ENCODE measurements around the gene SLC38A3. TPM values are rescaled to one million over a fixed set of nuclear protein-coding genes. Genes with fewer than 3 reads are reported as not detected.
A peak's percentile ranks its signal among the peaks of the same experiment; 100 is the strongest.

SLC38A3 gene
- total RNA-seq, 1 experiment from 2014 or later, result 6.0 TPM

DNA sequence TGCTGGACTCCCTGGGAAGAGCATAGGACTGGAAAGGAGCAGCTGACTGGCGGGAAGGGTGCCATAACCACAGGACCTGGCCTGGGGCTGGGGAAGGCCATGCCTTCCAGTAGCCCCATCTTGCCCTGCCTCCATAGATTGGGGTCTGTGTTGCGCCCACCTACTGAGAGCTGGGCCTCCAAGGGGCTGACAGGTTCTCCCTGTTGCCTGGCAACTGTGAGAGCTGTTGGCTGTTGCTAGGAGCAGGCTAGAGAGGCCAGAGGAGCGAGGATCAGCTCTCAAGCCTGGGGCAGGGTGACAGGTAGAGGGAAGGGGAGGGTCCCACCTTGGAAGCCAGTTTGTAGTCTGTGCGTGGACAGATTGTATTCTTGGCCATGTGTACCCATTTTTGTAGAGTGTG, 28.1 kb downstream of the SLC38A3 start:
- CTCF ChIA-PET, result no interaction called here
- BruUV-seq (replicated peaks), result no TSS peak

DNA sequence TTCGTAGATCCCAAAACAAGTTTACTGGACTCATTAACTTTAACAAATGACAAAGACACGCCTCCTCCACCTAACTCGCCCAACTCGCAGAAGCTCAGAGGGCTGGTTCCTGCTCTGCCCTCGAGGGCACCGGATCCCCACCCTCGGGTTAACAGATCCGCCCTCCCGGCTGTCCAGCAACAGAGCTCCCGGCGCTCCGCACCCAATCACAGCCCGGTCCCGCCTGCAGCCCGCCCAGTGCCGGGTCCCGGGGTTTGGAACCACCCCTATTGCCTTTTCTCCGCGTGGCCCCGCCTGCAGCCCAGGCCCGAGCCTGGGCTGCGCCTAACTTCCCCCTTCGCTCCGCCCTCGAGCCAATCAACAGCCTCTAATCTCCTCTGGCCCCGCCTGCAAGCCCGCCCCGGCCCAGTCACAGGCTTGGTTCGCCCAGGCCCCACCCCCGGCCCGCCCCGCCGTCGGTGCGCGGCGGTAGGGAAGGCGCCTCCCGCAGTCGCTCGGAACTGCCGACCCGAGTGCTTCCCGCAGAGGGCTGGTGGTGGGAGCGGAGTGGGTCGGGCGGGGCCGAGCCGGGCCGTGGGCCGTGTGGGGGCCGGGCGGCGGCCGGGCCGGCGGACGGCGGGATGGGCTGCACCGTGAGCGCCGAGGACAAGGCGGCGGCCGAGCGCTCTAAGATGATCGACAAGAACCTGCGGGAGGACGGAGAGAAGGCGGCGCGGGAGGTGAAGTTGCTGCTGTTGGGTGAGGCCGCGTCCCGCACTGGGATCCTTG, 30.8 kb downstream of the SLC38A3 start, which contains the start of gene GNAI2:
Gene GNAI2 (plus strand): TSS at position 489 of the 768 bp plus-strand sequence. CDS start 132 bp downstream, at position 621.
- ChIA-PET POLR2A (interaction anchor here (0.5 to 0.7 kb wide), 2 partner anchors 45 to 83 kb away, joined by 4 to 5 read pairs; no protein-coding TSS in a partner anchor), CTCF (interaction anchor here (0.6 to 0.9 kb wide), 4 partner anchors 9 to 44 kb away, joined by 3 to 8 read pairs (median 4); no protein-coding TSS in a partner anchor)
- ATAC-seq, result peak; percentile 94
- peak; percentile 85 for DNase-seq (ENCODE audit: low read depth, low spot score)
- Histone ChIP-seq H3K36me3 (ENCODE audit: control insufficient read depth, insufficient read depth, low read length) (no peaks in the 10 kb centered on the region; the same call in 1 of the 2 replicates), H3K27me3 (ENCODE audit: control insufficient read depth, insufficient read depth, low read length) (no peaks in the 10 kb centered on the region), H3K9me3 (ENCODE audit: control insufficient read depth, insufficient read depth, low read depth, low read length) (no peaks in the 10 kb centered on the region), H3K4me3 (ENCODE audit: low read depth in 2 of 2, low read length in 2 of 2) (peak within 1 kb of the TSS; percentile 83 to 86), H3K4me1 (ENCODE audit: control insufficient read depth, insufficient read depth, low read length) (peaks cover 15% of the 10 kb centered on the region), H3K27ac (ENCODE audit: low read length) (peak within 1 kb of the TSS; percentile 83)
- BruUV-seq (replicated peaks), result no TSS peak
- intact Hi-C loops (cut with micrococcal nuclease; ENCODE audit: unreplicated experiment), result no loop called here
- TF ChIP-seq POLR2AphosphoS5 (IDR thresholded peaks at IDR 0.05; ENCODE audit: low read depth, low read length) (peak; percentile 78), TCF7L2 (IDR thresholded peaks at IDR 0.05; ENCODE audit: low read depth, low read length) (no peak), SIN3A (IDR thresholded peaks at IDR 0.05; ENCODE audit: borderline replicate concordance, insufficient read depth, low read depth, low read length) (no peak), CTCF (IDR thresholded peaks at IDR 0.05) (no peak)
- TF ChIP-seq, protein P1, sequence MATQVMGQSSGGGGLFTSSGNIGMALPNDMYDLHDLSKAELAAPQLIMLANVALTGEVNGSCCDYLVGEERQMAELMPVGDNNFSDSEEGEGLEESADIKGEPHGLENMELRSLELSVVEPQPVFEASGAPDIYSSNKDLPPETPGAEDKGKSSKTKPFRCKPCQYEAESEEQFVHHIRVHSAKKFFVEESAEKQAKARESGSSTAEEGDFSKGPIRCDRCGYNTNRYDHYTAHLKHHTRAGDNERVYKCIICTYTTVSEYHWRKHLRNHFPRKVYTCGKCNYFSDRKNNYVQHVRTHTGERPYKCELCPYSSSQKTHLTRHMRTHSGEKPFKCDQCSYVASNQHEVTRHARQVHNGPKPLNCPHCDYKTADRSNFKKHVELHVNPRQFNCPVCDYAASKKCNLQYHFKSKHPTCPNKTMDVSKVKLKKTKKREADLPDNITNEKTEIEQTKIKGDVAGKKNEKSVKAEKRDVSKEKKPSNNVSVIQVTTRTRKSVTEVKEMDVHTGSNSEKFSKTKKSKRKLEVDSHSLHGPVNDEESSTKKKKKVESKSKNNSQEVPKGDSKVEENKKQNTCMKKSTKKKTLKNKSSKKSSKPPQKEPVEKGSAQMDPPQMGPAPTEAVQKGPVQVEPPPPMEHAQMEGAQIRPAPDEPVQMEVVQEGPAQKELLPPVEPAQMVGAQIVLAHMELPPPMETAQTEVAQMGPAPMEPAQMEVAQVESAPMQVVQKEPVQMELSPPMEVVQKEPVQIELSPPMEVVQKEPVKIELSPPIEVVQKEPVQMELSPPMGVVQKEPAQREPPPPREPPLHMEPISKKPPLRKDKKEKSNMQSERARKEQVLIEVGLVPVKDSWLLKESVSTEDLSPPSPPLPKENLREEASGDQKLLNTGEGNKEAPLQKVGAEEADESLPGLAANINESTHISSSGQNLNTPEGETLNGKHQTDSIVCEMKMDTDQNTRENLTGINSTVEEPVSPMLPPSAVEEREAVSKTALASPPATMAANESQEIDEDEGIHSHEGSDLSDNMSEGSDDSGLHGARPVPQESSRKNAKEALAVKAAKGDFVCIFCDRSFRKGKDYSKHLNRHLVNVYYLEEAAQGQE (IDR thresholded peaks at IDR 0.05; ENCODE audit: insufficient read depth in 1 of 2, low read depth in 2 of 2, low read length in 1 of 2), result no peak
- in situ Hi-C loops (cut with HindIII; ENCODE audit: low pct_unique_long_range_greater_than_20kb, low sequenced_read_pairs), result no loop called here

More for the DNA sequence above, 28.1 kb downstream of the SLC38A3 start:
- in situ Hi-C loops (cut with HindIII; ENCODE audit: low pct_unique_long_range_greater_than_20kb, low sequenced_read_pairs) (no loop called here), intact Hi-C loops (cut with micrococcal nuclease; ENCODE audit: unreplicated experiment) (no loop called here)
- ATAC-seq, result no peak
- no peak overlapping the region for H3K4me3 ChIP-seq (ENCODE audit: low read depth in 2 of 2, low read length in 2 of 2)
- no peak for DNase-seq (ENCODE audit: low read depth, low spot score)
- H3K27me3 ChIP-seq (ENCODE audit: control insufficient read depth, insufficient read depth, low read length), result no peaks in the 10 kb centered on the region
- POLR2A ChIA-PET, result interaction anchor here (0.5 to 0.6 kb wide), 2 partner anchors 77 to 280 kb away, joined by 3 to 4 read pairs; no protein-coding TSS in a partner anchor
- H3K9me3 ChIP-seq (ENCODE audit: control insufficient read depth, insufficient read depth, low read depth, low read length), result no peaks in the 10 kb centered on the region
- no peaks in the 10 kb centered on the region; the same call in 1 of the 2 replicates for H3K36me3 ChIP-seq (ENCODE audit: control insufficient read depth, insufficient read depth, low read length)
- no peak for TF ChIP-seq SIN3A (IDR thresholded peaks at IDR 0.05; ENCODE audit: borderline replicate concordance, insufficient read depth, low read depth, low read length)
- H3K27ac ChIP-seq (ENCODE audit: low read length), result no peak overlapping the region
- H3K4me1 ChIP-seq (ENCODE audit: control insufficient read depth, insufficient read depth, low read length), result peaks cover 2% of the 10 kb centered on the region

Measured in Panc1 (cell line).